GM23338 (cell line): ENCODE measurements around the gene HSPB9.

Experiments
- CTCF ChIP-seq, 2 experiments: fragments of 200-600 bp in 1 of 2; sonication (generic) in 1 of 2; conservative IDR thresholded peaks; 2 replicates each; pipeline versions ENCODE4 v1.5.1 to v1.6.1; 2016 to 2017; ENCODE audit warnings: antibody characterized with exemption in 2 of 2, low read depth in 2 of 2, mild to moderate bottlenecking in 2 of 2, moderate library complexity in 1 of 2
- EZH2 ChIP-seq: fragments of 200-600 bp; sonication (generic); IDR thresholded peaks from one replicate; pipeline ENCODE4 v1.8.0; 2017; ENCODE audit warnings: antibody characterized with exemption, mild to moderate bottlenecking, low read depth; ENCODE audit not compliant: unreplicated experiment
- EZH2phosphoT487 ChIP-seq: fragments of 200-600 bp; sonication (generic); IDR thresholded peaks from one replicate; pipeline ENCODE4 v1.8.1; 2018; ENCODE audit warnings: antibody characterized with exemption; ENCODE audit not compliant: unreplicated experiment
- POLR2AphosphoS5 ChIP-seq: IDR thresholded peaks from 2 replicates; pipeline ENCODE4 v1.6.1; 2016; ENCODE audit warnings: antibody characterized with exemption, low read depth
- REST ChIP-seq: IDR thresholded peaks from one replicate; pipeline ENCODE4 v1.6.1; 2018; ENCODE audit warnings: antibody characterized with exemption; ENCODE audit not compliant: unreplicated experiment
- ZNF114 ChIP-seq: fragments of 250-450 bp; sonication (Bioruptor Pico); IDR thresholded peaks from 2 replicates; pipeline ENCODE4 v1.5.0; 2020; ENCODE audit warnings: mild to moderate bottlenecking, moderate library complexity

- TF ChIP-seq ZNF114 (CRISPR knock-in tag) (no peak), CTCF (conservative IDR thresholded peaks at IDR 0.05; ENCODE audit: low read depth in 2 of 2) (no peak), EZH2phosphoT487 (no peak), EZH2 (no peak), POLR2AphosphoS5 (no peak), REST (no peak)
Observed at GRCh38 chr17:42119301-42119700, 3.3 kb upstream of the HSPB9 start.
